ENCODE data around the gene TMEFF2.
"Not testable (repeated sequence)": the region's sequence is repeated elsewhere in the genome, so short reads cannot be mapped to it uniquely, and the experiment has no call there.

The TMEFF2 gene

GRCh38 chr2:192126912-192127311 is 67.8 kb downstream of the TMEFF2 start:
- no peak for DNase-seq

DNA sequence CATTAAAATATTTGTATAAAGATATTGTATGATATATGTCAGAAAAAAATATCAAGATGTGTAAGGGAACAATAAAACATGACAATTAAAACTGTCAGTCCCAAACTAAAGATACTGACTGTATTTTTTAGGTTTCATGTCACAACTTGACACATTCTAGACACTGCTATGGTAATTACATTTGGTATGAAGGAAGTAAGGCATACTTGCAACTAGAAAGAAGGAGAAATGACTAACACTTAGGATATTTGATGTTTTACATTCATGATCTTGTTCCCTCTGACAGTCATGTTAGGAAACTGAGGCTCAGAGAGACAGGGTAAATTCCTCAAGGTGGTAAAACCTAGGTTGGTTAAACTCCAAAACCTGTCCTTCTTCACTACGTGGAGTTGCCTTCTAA is 68.3 kb downstream of the TMEFF2 start:
- no peak for DNase-seq

- DNase-seq, result no peak
These were observed 70.2 kb downstream of the TMEFF2 start for GRCh38 chr2:192124571-192124970.

DNA sequence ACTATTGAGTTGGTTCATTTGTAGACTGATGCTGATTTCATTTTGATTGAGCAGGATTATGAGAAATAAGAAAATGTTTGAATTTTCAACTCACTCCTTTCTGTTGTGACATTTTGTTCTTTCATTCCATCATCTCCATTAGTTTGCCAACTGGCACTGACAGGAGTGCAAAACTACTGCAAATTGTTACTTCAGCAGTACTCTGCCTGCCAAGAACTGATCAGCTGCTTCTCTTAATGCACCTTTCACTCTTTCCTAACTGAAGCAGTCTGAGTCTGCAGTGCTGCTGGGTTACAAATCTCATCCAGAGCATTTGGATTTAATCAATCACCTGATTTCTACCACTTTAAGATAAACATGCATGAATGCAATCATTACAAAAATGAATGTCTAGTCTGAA is 70.9 kb downstream of the TMEFF2 start:
- DNase-seq, result peak; percentile 65

GRCh38 chr2:192122946-192123345 is 71.8 kb downstream of the TMEFF2 start:
- DNase-seq, result no peak

GRCh38 chr2:192122141-192122540 is 72.6 kb downstream of the TMEFF2 start:
- no peak for DNase-seq

DNA sequence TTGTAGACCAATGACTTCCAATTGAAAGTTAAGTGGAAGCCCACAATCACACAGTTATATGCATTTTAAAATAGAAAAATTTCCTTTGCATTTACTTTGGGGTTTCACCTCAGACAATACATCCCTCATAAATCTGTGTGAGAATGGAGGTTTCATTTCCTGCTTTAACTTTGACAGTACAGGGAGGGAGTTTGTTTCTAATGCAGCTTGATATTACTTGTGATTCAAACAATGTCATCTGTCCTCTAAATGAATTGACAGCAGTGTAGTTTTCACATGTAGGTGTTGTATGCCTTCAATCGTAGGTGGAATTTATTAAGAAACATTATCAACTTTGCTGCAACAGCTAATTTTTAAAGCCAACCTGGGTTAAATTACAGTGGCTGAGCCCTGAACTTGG is 75.2 kb downstream of the TMEFF2 start:
- DNase-seq, result no peak

DNA sequence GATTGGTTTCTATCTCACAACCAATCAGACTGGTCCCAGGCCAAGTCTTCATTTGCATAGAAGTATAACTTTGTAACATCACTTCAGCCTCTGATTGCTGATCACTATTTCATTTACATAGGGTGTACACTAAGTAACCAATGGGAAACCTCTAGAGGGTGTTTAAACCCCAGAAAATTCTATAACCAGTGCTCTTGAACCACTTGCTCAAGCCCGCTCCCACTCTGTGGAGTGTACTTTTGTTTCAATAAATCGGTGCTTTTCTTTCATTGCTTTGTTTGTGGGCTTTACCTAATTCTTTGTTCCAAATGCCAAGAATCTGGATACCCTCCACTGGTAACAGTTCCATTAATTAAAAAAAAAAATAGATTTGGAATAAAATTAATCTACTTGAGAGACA is 77.0 kb downstream of the TMEFF2 start:
- DNase-seq, result no peak

DNA sequence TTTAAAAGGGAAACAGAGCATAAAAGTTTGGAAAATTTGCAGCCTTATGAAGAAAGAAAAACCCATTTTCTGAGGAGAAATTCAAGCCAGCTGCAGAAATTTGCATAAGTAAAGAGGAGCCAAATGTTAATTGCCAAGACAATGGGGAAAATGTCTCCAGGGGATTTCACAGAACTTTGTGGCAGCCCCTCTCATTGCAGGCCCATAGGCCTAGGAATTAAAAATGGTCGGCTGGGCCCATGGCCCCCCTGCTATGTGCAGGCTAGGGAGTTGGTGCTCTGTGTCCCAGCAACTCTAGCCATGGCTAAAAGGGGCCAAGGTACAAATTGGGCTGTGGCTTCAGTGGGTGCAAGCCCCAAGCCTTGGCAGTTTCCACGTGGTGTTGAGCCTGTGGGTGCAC is 83.2 kb downstream of the TMEFF2 start:
- not testable (repeated sequence) for DNase-seq

GRCh38 chr2:192099742-192100141 is 95.0 kb downstream of the TMEFF2 start:
- DNase-seq, result no peak

- no peak for DNase-seq
These were observed 95.8 kb downstream of the TMEFF2 start for GRCh38 chr2:192098814-192099491.

GRCh38 chr2:192091476-192091875 is 103.3 kb downstream of the TMEFF2 start:
- DNase-seq, result no peak

DNA sequence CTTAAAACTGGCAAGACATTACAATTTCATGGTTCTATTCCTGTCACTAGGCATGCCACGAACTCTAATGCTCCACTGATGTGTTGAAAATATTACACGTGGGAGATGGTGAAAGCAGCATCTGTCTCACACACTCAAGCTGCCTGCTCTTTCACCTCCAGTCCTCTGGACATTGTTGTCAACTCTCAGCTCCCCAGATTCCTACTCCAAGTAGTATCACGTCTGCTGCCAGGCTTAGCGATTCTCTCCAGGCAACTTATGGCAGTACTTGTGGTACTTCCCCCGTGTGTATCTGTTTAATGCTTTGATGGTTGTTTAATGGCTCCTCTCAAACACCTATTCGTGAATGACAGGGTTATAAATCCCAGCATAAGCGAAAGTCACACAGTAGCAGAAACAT is 103.8 kb downstream of the TMEFF2 start:
- DNase-seq, result no peak

DNA sequence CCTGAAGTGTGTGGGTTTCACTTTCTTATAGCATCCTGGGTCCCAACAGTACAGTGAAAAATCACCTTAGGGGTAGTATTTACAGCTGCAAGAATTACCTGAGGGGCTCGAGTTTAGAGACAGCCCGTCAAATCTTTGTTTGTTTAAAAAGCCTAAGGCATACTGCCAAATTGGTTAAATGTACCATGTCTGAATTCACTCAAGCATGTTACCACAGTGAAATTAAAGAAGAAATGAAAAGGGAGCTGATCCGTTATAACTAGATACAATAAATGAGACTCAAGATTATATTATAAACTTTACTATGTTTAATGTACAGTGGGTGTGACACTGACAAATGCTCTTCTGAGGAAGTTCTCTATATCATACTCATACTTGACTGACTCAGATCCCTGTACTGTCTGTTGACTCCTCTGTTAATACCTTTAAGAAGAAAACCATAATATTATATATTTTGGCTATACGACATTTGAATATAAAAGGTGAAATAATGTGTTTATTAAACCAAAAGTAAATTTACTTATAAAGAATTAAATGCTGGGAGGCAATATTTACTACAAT is 107.3 kb downstream of the TMEFF2 start:
- DNase-seq, result no peak

GRCh38 chr2:192082121-192082520 is 112.6 kb downstream of the TMEFF2 start:
- DNase-seq, result no peak

- DNase-seq, result not testable (repeated sequence)
These were observed 114.6 kb downstream of the TMEFF2 start for GRCh38 chr2:192080096-192080495.

- DNase-seq, result no peak
These were observed 120.9 kb downstream of the TMEFF2 start for GRCh38 chr2:192073878-192074277.

GRCh38 chr2:192072778-192073177 is 122.0 kb downstream of the TMEFF2 start:
- DNase-seq, result no peak

DNA sequence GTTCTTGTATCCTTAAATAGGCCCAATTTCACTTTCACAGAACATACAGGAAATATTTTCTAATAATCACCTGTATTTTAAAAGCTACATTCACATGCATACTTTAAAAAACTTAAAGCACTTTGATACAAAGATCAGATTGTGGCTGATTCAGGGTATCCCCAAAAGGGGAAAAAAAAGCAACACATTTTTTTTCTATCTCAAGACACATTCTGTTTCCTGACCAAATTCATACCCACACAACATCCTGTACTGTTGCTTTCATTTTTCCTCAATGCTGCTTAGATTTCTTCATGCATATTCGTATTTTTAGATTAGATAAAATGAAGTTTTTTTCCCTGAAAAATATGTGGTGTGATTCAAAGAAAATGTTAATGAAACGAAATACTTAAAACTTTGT is 122.5 kb downstream of the TMEFF2 start:
- no peak for DNase-seq

DNA sequence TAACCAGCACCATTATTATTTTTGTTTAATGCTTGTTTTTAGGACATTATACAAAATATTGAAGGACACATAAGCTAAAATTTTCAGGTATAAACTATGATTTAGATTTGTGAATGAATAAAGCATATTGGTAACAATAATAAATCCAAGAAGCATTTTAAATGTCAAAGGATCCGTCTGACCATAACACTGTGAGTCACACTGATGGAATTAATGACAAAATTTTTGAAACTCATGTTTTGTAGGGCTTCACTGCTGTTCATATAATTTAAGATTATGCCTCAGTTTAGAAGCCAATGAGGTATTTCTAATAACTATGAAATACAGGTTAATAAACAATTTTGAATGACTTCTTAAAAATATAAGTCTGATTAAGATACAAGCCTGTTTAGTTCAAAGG is 124.6 kb downstream of the TMEFF2 start:
- no peak for DNase-seq

DNA sequence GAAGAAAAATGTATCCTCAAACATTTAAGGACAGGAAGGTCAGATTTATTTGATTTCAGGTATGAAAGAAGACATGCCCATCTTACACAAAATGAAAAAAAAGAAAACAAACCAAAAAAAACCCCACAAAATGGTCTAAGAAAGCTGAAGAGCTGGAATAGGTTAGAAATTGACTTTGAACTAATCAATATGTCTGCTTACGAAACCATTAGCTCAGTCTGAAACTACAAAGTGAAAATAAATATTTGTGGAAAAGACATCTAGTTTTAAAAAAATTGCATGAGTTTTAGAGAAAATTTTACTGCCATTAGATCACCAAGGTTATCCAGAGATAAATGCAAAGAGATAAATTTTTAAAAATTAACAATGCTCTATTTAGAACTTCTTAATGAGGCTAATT is 125.3 kb downstream of the TMEFF2 start:
- DNase-seq, result no peak

GRCh38 chr2:192068966-192069365 is 125.8 kb downstream of the TMEFF2 start:
- DNase-seq, result no peak

GRCh38 chr2:192067631-192068030 is 127.1 kb downstream of the TMEFF2 start:
- no peak for DNase-seq

DNA sequence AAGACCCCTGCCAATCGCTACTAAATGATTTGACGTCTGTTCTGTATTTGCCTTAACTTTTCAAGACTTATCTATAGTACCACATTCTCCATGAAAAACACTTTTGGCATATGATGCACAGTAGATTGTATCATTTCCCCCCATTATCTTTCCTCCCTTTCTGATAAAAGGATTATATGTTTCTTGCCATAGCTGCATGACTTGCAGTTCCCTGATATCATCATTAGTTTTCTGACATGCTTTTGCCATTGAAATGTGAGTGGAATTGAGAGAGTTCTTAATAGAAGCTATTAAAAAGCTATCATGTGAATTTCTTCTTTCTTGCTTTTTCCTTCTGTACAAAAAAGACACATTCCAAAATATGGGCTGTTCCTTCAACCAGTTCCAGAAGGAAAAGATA is 130.3 kb downstream of the TMEFF2 start:
- no peak for DNase-seq

GRCh38 chr2:192060161-192060560 is 134.6 kb downstream of the TMEFF2 start:
- DNase-seq, result no peak
